Astrocyte (in vitro differentiated cells and primary cell): ENCODE data around the gene HECW1. TPM values are rescaled to one million over a fixed set of nuclear protein-coding genes. Genes with fewer than 3 reads are reported as not detected.

ENCODE experiments used
- DNase-seq: peaks from one replicate; pipeline ENCODE4 v3.0.0-alpha.2; 2010; ENCODE audit warnings: low read depth
- FAIRE-seq: peaks from 2 replicates; lab custom pipeline; 2011; peaks lifted over from hg19 to GRCh38; lab: Jason Lieb, UNC
- H2AFZ ChIP-seq: 2 replicates; pipeline ENCODE4 v1.6.0; 2012; ENCODE audit warnings: low read depth, low read length, inconsistent platforms
- H3K27ac ChIP-seq: 2 replicates; pipeline ENCODE4 v1.5.1; 2011; ENCODE audit warnings: low read depth, low read length, inconsistent platforms
- H3K27me3 ChIP-seq: 2 replicates; pipeline ENCODE4 v1.6.0; 2011; ENCODE audit warnings: low read length, inconsistent platforms; ENCODE audit not compliant: insufficient read depth
- H3K36me3 ChIP-seq: 2 replicates; pipeline ENCODE4 v1.5.1; 2011; ENCODE audit warnings: low read length, inconsistent platforms; ENCODE audit not compliant: insufficient read depth
- H3K4me1 ChIP-seq: 2 replicates; pipeline ENCODE4 v1.5.1; 2011; ENCODE audit warnings: low read length, inconsistent platforms; ENCODE audit not compliant: insufficient read depth
- H3K4me2 ChIP-seq: 2 replicates; pipeline ENCODE4 v1.6.0; 2012; ENCODE audit warnings: low read length, inconsistent platforms
- H3K4me3 ChIP-seq: 2 replicates; pipeline ENCODE4 v1.5.1; 2011; ENCODE audit warnings: low read depth, mild to moderate bottlenecking, low read length, inconsistent platforms; ENCODE audit not compliant: insufficient read depth
- H3K79me2 ChIP-seq: 2 replicates; pipeline ENCODE4 v1.6.0; 2012; ENCODE audit warnings: mild to moderate bottlenecking, low read length, inconsistent platforms; ENCODE audit not compliant: insufficient read depth
- H3K9ac ChIP-seq: 2 replicates; pipeline ENCODE4 v1.6.0; 2012; ENCODE audit warnings: mild to moderate bottlenecking, low read length, inconsistent platforms
- H3K9me3 ChIP-seq: 2 replicates; pipeline ENCODE4 v1.5.1; 2012; ENCODE audit warnings: low read depth, mild to moderate bottlenecking, low read length, inconsistent platforms; ENCODE audit not compliant: insufficient read depth
- H4K20me1 ChIP-seq: 2 replicates; pipeline ENCODE4 v1.6.0; 2012; ENCODE audit warnings: low read length, inconsistent platforms; ENCODE audit not compliant: insufficient read depth
- H3K27ac Mint-ChIP-seq: one replicate; pipeline ENCODE4 v1.8.0; 2021; ENCODE audit warnings: mild to moderate bottlenecking, mixed read lengths; ENCODE audit not compliant: unreplicated experiment
- H3K27me3 Mint-ChIP-seq: one replicate; pipeline ENCODE4 v1.8.0; 2021; ENCODE audit warnings: low read depth, mixed read lengths; ENCODE audit not compliant: unreplicated experiment
- H3K36me3 Mint-ChIP-seq: one replicate; pipeline ENCODE4 v1.8.0; 2021; ENCODE audit warnings: low read depth, mixed read lengths; ENCODE audit not compliant: unreplicated experiment
- H3K4me1 Mint-ChIP-seq: one replicate; pipeline ENCODE4 v1.8.0; 2021; ENCODE audit warnings: low read depth, mixed read lengths; ENCODE audit not compliant: unreplicated experiment
- H3K4me3 Mint-ChIP-seq: one replicate; pipeline ENCODE4 v1.8.0; 2021; ENCODE audit warnings: mild to moderate bottlenecking, moderate library complexity, mixed read lengths; ENCODE audit not compliant: unreplicated experiment
- H3K9me3 Mint-ChIP-seq: one replicate; pipeline ENCODE4 v1.8.0; 2021; ENCODE audit warnings: mild to moderate bottlenecking, mixed read lengths; ENCODE audit not compliant: unreplicated experiment
- EZH2 ChIP-seq: IDR thresholded peaks from 2 replicates; pipeline ENCODE4 v1.6.1; 2012; ENCODE audit warnings: mild to moderate bottlenecking, low read length, inconsistent platforms; ENCODE audit not compliant: insufficient read depth
- total RNA-seq: library from RNA; stranded (reverse); gene quantifications from 2 replicates; pipeline ENCODE4 v1.2.1, GENCODE V29; 2021
- TF ChIP-seq, protein P1 (sequence below): IDR thresholded peaks from 2 replicates; pipeline ENCODE4 v1.5.1; 2011; ENCODE audit warnings: low read depth, mild to moderate bottlenecking, inconsistent platforms, low read length, moderate library complexity; ENCODE audit not compliant: insufficient read depth

The HECW1 gene
- total RNA-seq, 1 donor from 2014 or later, result 3.3 TPM

DNA sequence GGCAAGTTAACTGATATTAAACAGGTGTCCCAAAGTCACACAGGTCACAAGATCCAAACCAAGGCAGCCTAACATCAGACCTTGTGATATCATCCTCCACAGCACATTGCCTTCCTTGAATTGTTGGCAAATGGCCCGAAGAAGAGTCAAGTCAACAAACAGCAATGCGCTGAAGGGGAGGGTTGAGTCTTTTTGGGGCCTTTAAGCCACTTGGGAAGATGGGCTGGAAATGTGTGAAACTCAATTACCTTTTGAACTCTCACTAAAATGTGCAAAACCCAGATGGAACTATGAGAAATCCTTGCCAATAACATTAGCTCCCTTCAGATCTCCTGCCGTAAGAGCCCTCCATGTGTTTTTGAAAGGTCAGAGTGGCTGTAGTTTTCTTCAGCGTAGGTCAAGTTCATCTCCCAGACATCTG is 422.6 kb downstream of the HECW1 start:
- Histone ChIP-seq H3K4me3 (no peak overlapping the region), H2AFZ (no peak overlapping the region), H3K27ac (peak overlapping the region; percentile 30), H3K79me2 (no peaks in the 10 kb centered on the region), H3K9ac (no peak overlapping the region), H3K27me3 (peaks cover 21% of the 10 kb centered on the region), H4K20me1 (no peaks in the 10 kb centered on the region), H3K36me3 (no peaks in the 10 kb centered on the region), H3K9me3 (no peaks in the 10 kb centered on the region), H3K4me2 (peak overlapping the region; percentile 19), H3K4me1 (peaks cover 36% of the 10 kb centered on the region)
- no peaks in the 10 kb centered on the region for H3K36me3 Mint-ChIP-seq
- H3K4me1 Mint-ChIP-seq, result peaks cover 47% of the 10 kb centered on the region
- no peaks in the 10 kb centered on the region for H3K9me3 Mint-ChIP-seq
- TF ChIP-seq, protein P1, sequence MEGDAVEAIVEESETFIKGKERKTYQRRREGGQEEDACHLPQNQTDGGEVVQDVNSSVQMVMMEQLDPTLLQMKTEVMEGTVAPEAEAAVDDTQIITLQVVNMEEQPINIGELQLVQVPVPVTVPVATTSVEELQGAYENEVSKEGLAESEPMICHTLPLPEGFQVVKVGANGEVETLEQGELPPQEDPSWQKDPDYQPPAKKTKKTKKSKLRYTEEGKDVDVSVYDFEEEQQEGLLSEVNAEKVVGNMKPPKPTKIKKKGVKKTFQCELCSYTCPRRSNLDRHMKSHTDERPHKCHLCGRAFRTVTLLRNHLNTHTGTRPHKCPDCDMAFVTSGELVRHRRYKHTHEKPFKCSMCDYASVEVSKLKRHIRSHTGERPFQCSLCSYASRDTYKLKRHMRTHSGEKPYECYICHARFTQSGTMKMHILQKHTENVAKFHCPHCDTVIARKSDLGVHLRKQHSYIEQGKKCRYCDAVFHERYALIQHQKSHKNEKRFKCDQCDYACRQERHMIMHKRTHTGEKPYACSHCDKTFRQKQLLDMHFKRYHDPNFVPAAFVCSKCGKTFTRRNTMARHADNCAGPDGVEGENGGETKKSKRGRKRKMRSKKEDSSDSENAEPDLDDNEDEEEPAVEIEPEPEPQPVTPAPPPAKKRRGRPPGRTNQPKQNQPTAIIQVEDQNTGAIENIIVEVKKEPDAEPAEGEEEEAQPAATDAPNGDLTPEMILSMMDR, result no peak
- TF ChIP-seq EZH2, result no peak
- H3K27me3 Mint-ChIP-seq, result no peaks in the 10 kb centered on the region
- peak overlapping the region; percentile 36 for H3K27ac Mint-ChIP-seq
- DNase-seq (peak; percentile 40), FAIRE-seq (no peak)
- H3K4me3 Mint-ChIP-seq, result no peak overlapping the region

DNA sequence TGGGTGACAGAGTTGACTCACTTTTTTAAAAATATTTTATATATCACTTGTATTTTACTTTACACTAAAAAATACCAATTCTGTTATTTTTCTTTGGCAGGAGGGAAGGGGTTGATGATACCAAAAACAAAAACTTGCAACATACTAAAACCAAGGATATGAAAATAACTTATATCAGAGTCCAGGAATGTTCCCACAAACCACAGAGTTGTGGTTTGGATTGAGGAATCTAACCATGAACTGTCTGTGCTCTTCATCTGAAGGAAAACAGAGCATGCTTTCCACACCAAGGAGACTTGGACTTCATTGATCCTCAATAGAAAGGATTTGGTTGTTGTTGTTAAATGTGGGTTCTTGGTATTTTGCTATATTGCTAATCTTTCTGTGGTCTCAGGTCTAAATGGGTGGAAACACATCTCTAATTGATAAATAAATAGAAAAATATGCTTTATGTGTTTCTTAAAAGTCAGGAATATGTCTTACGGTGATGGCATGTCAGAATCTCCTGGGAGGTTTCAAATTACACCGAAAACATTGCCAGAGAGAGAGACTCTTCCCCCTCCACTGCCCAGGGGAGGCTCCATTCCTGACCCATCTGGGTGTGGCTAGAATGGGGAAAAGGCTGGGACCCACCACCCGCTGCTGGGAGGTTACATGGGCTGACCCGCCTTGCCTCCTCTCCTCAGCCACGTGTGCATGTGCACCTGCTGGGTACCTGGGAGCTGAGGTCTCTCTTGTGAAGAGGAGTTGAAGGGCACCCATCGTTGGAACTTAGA is 423.6 kb downstream of the HECW1 start:
- Histone ChIP-seq H3K4me1 (peaks cover 36% of the 10 kb centered on the region), H3K4me2 (peak overlapping the region; percentile 63)
- H3K27me3 Mint-ChIP-seq, result peaks cover 2% of the 10 kb centered on the region

More for the DNA sequence above, 423.6 kb downstream of the HECW1 start:
- Histone ChIP-seq H3K27me3 (peaks cover 19% of the 10 kb centered on the region), H3K79me2 (no peaks in the 10 kb centered on the region), H3K4me3 (no peak overlapping the region), H3K9me3 (no peaks in the 10 kb centered on the region), H3K9ac (no peak overlapping the region), H3K36me3 (no peaks in the 10 kb centered on the region), H3K27ac (peak overlapping the region; percentile 34), H4K20me1 (no peaks in the 10 kb centered on the region), H2AFZ (no peak overlapping the region)
- peak overlapping the region; percentile 21 for H3K4me3 Mint-ChIP-seq
- peak overlapping the region; percentile 92 for H3K27ac Mint-ChIP-seq
- peak; percentile 95 for FAIRE-seq
- H3K9me3 Mint-ChIP-seq, result no peaks in the 10 kb centered on the region
- no peaks in the 10 kb centered on the region for H3K36me3 Mint-ChIP-seq
- H3K4me1 Mint-ChIP-seq, result peaks cover 47% of the 10 kb centered on the region
- TF ChIP-seq, protein P1, result no peak
- TF ChIP-seq EZH2, result no peak
- peak; percentile 96 for DNase-seq
